ENCODE data around the gene CDK14.

GRCh38 chr7:90569368-90569767 lies 26.8 kb upstream of the CDK14 start:
- TF ChIP-seq CTCF (IDR thresholded peaks at IDR 0.05; ENCODE audit: low read depth, low read length, missing input control) (no peak), MAX (IDR thresholded peaks at IDR 0.05) (no peak), SP1 (IDR thresholded peaks at IDR 0.05) (no peak)
